ENCODE measurements around the gene ARHGAP26.

ARHGAP26 gene

DNA sequence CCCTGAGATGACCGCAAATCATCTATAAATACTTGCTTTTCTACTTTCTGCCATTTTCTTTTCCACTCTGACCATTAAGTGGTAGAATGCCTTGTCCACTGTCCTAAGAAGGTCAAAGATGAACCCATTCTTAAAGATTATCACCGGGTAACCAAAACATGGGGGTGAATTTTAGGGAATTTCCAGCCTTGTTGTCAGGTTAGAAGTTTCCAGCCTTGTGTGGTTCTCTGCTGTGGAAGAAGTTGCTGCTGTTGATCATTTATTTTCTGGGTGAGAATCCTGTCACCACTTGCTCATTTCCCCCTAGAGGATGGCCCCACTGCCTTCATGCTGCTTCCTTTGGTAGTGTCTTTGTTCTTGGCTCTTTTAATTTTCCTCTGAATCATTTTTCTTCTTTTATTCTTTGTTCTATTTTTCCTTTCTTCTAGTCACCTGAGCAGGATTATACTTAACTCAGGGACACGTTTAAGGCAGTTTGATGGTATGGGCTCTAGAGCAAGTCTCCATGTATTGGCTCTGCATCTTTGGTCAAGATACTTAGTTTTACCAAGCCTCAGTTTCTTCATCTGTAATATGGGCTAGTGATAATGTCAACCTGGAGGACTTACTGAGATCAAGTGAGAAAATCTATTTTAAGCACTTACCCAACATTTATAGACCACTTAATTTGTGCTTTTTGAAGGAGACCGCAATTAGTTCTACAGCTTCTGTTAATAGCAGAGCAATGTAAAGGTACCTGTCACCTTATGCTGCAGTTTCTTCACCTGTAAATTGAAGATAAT, 266.2 kb downstream of the ARHGAP26 start:
- Histone ChIP-seq H2AFZ (ENCODE audit: low read length, unreplicated experiment) (no peak overlapping the region), H3K27ac (ENCODE audit: low read depth, low read length) (no peak overlapping the region), H3K79me2 (ENCODE audit: control insufficient read depth, insufficient read depth, low read length, unreplicated experiment) (no peaks in the 10 kb centered on the region), H3K36me3 (ENCODE audit: insufficient read depth, low read length) (peaks cover 6% of the 10 kb centered on the region; the same call in 1 of the 2 replicates), H3K4me3 (ENCODE audit: low read depth, low read length) (no peak overlapping the region), H3K4me1 (ENCODE audit: control insufficient read depth, insufficient read depth, low read length, unreplicated experiment) (peaks cover 12% of the 10 kb centered on the region), H3K27me3 (ENCODE audit: insufficient read depth, low read length) (no peaks in the 10 kb centered on the region)

DNA sequence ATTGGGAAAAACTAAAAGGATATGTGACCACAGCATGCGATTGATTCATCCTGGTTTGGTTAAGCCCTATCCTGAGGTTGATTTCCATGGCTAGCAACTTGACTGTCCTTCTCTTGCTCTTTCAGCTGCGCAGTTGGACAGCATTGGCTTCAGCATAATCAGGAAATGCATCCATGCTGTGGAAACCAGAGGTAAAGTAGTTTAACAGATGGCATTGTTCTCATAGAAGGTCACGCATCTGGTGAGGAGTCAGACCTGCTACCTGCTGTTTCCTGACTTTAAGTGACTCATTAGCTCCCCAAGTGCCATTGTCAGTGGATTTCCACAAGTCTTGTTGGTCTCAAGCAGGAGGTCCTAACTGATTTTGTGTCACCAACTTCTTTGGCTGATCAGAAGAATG, 266.9 kb downstream of the ARHGAP26 start:
- Histone ChIP-seq H3K4me1 (ENCODE audit: control insufficient read depth, insufficient read depth, low read length, unreplicated experiment) (peaks cover 12% of the 10 kb centered on the region), H2AFZ (ENCODE audit: low read length, unreplicated experiment) (no peak overlapping the region), H3K27me3 (ENCODE audit: insufficient read depth, low read length) (no peaks in the 10 kb centered on the region), H3K27ac (ENCODE audit: low read depth, low read length) (no peak overlapping the region), H3K79me2 (ENCODE audit: control insufficient read depth, insufficient read depth, low read length, unreplicated experiment) (no peaks in the 10 kb centered on the region), H3K36me3 (ENCODE audit: insufficient read depth, low read length) (peaks cover 6% of the 10 kb centered on the region; the same call in 1 of the 2 replicates), H3K4me3 (ENCODE audit: low read depth, low read length) (no peak overlapping the region)

DNA sequence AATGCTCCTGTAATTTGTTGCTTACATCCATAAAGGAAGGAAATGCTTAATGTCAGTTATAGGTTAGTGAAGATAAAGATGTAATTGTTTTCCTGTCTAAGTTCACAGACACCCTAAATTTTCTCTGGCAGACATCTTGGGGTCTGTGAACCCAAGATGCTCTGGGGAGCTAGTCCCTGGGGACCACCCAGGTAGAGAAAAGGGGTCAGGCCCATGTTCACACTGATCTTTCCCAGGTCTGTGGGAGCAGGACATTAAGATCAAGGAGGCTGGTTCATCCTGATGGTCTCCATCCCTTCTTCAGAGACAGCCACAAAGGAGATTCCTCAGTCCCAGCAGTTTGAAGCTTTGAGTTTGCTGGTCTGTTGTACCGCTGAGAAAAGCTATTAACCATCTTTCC, 267.5 kb downstream of the ARHGAP26 start:
- Histone ChIP-seq H3K79me2 (ENCODE audit: control insufficient read depth, insufficient read depth, low read length, unreplicated experiment) (no peaks in the 10 kb centered on the region), H3K27me3 (ENCODE audit: insufficient read depth, low read length) (no peaks in the 10 kb centered on the region), H3K4me1 (ENCODE audit: control insufficient read depth, insufficient read depth, low read length, unreplicated experiment) (peaks cover 12% of the 10 kb centered on the region), H3K36me3 (ENCODE audit: insufficient read depth, low read length) (peaks cover 6% of the 10 kb centered on the region; the same call in 1 of the 2 replicates), H3K4me3 (ENCODE audit: low read depth, low read length) (no peak overlapping the region), H3K27ac (ENCODE audit: low read depth, low read length) (no peak overlapping the region), H2AFZ (ENCODE audit: low read length, unreplicated experiment) (no peak overlapping the region)

DNA sequence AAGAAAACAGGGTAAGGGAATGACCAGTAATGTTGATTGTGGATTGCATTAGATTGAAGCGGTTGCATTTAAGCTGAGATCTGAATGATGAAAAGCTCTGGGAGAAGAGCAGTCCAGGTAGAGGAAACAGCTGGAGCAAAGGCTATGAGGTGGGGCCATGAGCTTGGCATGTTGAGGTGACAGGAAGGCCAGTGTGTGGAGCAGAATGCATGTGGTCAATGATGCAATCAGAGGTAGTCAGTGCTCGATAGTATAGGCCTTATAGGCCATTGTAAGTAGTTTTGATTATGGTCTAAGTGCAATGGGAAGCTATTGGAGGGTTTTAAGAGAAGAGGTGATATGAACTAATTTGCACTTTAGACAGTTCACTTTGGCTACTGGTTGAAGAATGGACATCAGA, 270.4 kb downstream of the ARHGAP26 start:
- Histone ChIP-seq H3K27me3 (ENCODE audit: insufficient read depth, low read length) (no peaks in the 10 kb centered on the region), H3K4me3 (ENCODE audit: low read depth, low read length) (no peak overlapping the region)

DNA sequence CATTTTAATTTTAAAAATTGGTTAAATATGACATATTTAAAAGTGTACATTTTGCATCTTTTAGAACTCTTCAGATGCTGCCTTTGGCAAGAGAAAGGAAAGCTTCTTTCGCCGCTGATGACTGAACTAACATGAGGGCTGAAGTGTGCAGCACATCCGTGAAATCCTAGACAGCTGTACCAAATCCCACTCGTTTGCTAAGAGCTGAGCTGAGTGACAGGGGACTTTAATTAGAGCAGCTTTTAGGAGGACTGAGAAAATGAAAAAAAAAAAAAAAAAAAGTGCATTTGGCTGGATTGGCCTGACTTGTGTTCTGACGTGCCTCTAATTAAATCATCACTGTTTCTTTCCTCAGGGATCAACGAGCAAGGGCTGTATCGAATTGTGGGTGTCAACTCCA, 271.3 kb downstream of the ARHGAP26 start:
- no peak overlapping the region for H3K27ac ChIP-seq (ENCODE audit: low read depth, low read length)
- no peaks in the 10 kb centered on the region for H3K36me3 ChIP-seq (ENCODE audit: insufficient read depth, low read length)
- H3K4me3 ChIP-seq (ENCODE audit: low read depth, low read length) = no peak overlapping the region
- H3K4me1 ChIP-seq (ENCODE audit: control insufficient read depth, insufficient read depth, low read length, unreplicated experiment) = no peaks in the 10 kb centered on the region
- H3K79me2 ChIP-seq (ENCODE audit: control insufficient read depth, insufficient read depth, low read length, unreplicated experiment) = no peaks in the 10 kb centered on the region
- no peak overlapping the region for H2AFZ ChIP-seq (ENCODE audit: low read length, unreplicated experiment)
- no peaks in the 10 kb centered on the region for H3K27me3 ChIP-seq (ENCODE audit: insufficient read depth, low read length)

More for the DNA sequence above, 270.4 kb downstream of the ARHGAP26 start:
- no peak overlapping the region for H3K27ac ChIP-seq (ENCODE audit: low read depth, low read length)
- no peak overlapping the region for H2AFZ ChIP-seq (ENCODE audit: low read length, unreplicated experiment)
- H3K4me1 ChIP-seq (ENCODE audit: control insufficient read depth, insufficient read depth, low read length, unreplicated experiment) = no peaks in the 10 kb centered on the region
- H3K36me3 ChIP-seq (ENCODE audit: insufficient read depth, low read length) = no peaks in the 10 kb centered on the region
- H3K79me2 ChIP-seq (ENCODE audit: control insufficient read depth, insufficient read depth, low read length, unreplicated experiment) = no peaks in the 10 kb centered on the region

DNA sequence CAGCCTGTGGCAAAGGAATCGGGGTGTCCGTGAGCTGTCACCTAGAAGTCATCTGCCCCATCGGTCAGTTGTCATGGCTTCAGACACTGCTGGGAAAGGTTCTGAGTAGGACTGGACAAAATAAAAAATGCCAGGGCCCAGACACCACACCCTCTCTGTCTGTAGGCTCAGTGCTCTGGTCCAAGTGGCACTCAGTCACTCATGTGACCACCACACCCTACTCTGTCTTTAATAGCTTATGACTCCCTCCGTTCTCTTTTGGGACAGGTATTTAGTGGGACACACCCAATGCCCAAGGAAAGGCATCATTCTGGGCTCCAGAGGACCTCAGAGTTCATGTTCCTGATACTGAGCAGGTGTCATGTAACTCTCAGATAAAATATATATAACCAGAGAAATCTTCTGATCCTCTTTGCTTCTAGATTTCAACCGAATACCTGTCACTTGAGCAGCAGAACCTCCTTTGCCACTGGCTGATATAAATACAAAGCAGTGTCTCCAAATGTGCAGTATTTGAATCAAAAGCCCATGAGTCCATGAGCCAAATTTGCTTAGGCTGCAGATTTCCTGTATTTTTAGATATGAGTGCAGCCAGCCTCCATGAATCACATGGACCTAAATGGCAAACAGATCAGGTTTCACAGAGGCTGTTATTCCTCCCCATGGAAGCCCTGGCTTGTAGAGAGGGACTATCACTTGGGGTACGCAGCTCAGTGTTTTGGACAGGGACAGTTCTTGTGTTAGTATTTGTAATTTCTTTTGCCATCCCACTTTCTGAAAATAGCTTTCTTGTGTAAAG, 272.0 kb downstream of the ARHGAP26 start:
- Histone ChIP-seq H3K79me2 (ENCODE audit: control insufficient read depth, insufficient read depth, low read length, unreplicated experiment) (no peaks in the 10 kb centered on the region), H3K27me3 (ENCODE audit: insufficient read depth, low read length) (no peaks in the 10 kb centered on the region), H3K4me1 (ENCODE audit: control insufficient read depth, insufficient read depth, low read length, unreplicated experiment) (no peaks in the 10 kb centered on the region), H3K36me3 (ENCODE audit: insufficient read depth, low read length) (no peaks in the 10 kb centered on the region), H3K4me3 (ENCODE audit: low read depth, low read length) (no peak overlapping the region), H2AFZ (ENCODE audit: low read length, unreplicated experiment) (no peak overlapping the region), H3K27ac (ENCODE audit: low read depth, low read length) (no peak overlapping the region)

DNA sequence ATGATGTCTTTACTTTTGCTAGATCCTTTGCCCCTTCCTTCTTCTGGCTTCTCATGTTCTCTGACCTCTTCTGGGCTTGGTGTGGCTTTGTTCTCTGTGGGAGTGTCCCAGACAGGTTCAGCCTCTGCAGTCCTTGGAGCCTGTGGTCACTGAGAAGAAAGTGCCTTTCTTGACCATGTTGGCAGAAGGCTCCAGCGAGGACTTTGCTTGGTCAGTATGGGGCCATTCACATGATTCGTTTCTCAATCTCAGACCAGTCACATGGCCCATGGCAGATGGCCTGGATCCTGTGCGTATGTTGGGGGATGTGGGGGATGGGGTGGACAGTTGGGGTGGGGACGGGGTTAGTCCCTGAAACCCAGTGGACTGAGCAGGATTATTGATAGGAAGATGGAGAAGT, 274.1 kb downstream of the ARHGAP26 start:
- no peak overlapping the region for H3K27ac ChIP-seq (ENCODE audit: low read depth, low read length)
- no peaks in the 10 kb centered on the region for H3K27me3 ChIP-seq (ENCODE audit: insufficient read depth, low read length)
- H3K4me1 ChIP-seq (ENCODE audit: control insufficient read depth, insufficient read depth, low read length, unreplicated experiment) = no peaks in the 10 kb centered on the region
- no peaks in the 10 kb centered on the region for H3K79me2 ChIP-seq (ENCODE audit: control insufficient read depth, insufficient read depth, low read length, unreplicated experiment)
- no peak overlapping the region for H3K4me3 ChIP-seq (ENCODE audit: low read depth, low read length)
- H2AFZ ChIP-seq (ENCODE audit: low read length, unreplicated experiment) = no peak overlapping the region
- no peaks in the 10 kb centered on the region for H3K36me3 ChIP-seq (ENCODE audit: insufficient read depth, low read length)

DNA sequence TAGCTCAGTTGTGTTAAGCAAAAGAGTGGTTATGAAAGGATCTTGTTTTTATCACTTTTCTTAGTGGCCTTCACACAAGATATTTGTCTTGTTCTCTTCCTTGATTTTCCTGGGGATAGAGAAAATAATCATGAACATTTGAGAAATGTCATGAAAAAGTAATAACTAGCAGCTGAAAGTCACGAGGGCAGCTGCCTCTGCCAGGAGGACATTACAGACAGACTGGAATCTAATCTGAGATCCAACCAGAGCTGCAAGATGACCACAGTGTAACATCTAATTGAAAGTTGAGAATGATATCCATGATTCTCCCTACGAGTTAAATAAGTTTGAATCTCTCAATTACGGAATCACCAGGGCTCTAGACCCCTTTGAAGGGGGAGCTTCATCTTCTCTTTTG, 274.9 kb downstream of the ARHGAP26 start:
- no peaks in the 10 kb centered on the region for H3K36me3 ChIP-seq (ENCODE audit: insufficient read depth, low read length)
- H3K27ac ChIP-seq (ENCODE audit: low read depth, low read length) = no peak overlapping the region
- H3K4me3 ChIP-seq (ENCODE audit: low read depth, low read length) = no peak overlapping the region
- H3K4me1 ChIP-seq (ENCODE audit: control insufficient read depth, insufficient read depth, low read length, unreplicated experiment) = no peaks in the 10 kb centered on the region
- H3K27me3 ChIP-seq (ENCODE audit: insufficient read depth, low read length) = no peaks in the 10 kb centered on the region
- H2AFZ ChIP-seq (ENCODE audit: low read length, unreplicated experiment) = no peak overlapping the region
- H3K79me2 ChIP-seq (ENCODE audit: control insufficient read depth, insufficient read depth, low read length, unreplicated experiment) = no peaks in the 10 kb centered on the region

DNA sequence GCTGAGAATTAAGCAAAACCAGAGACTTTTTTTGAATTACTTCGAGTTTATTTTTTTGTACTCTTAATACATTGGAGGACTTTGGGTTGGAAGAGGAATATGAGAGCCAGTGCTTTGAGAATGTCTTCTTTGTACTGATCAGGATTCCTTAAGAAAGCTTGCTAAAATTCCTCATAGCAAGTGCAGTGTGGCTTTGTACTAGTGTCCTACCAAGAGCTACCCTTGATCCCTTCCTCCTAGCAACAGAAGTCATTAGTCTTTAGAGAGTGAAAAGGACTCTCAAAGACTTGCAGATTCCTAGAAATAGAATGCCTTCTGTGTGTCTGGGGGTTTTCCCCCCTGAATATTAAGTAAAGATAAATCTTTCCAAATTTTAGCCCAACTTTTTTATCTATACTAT, 276.1 kb downstream of the ARHGAP26 start:
- Histone ChIP-seq H3K27ac (ENCODE audit: low read depth, low read length) (no peak overlapping the region), H3K27me3 (ENCODE audit: insufficient read depth, low read length) (no peaks in the 10 kb centered on the region), H2AFZ (ENCODE audit: low read length, unreplicated experiment) (no peak overlapping the region), H3K36me3 (ENCODE audit: insufficient read depth, low read length) (no peaks in the 10 kb centered on the region), H3K79me2 (ENCODE audit: control insufficient read depth, insufficient read depth, low read length, unreplicated experiment) (no peaks in the 10 kb centered on the region), H3K4me3 (ENCODE audit: low read depth, low read length) (no peak overlapping the region), H3K4me1 (ENCODE audit: control insufficient read depth, insufficient read depth, low read length, unreplicated experiment) (peaks cover 7% of the 10 kb centered on the region)

DNA sequence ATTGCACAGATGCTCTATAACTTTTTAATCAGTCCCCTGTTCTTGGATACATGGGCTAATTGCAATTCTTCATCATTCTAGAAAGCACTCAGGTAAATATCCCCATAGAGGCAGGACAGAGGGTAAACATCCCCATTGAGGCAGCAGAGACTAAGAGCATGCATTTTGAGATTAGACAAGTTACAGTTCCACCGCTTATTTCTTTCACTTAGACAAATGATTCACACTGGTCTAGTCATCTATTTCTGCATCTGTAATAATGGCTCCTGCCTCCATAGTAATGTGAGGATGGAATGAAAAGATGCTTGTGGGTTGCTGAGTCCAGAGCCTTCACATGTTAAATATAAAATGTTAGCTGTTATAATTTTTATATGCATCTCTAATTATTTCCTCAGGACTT, 276.9 kb downstream of the ARHGAP26 start:
- Histone ChIP-seq H3K4me1 (ENCODE audit: control insufficient read depth, insufficient read depth, low read length, unreplicated experiment) (peaks cover 14% of the 10 kb centered on the region), H3K27me3 (ENCODE audit: insufficient read depth, low read length) (no peaks in the 10 kb centered on the region), H3K4me3 (ENCODE audit: low read depth, low read length) (no peak overlapping the region), H3K79me2 (ENCODE audit: control insufficient read depth, insufficient read depth, low read length, unreplicated experiment) (no peaks in the 10 kb centered on the region), H3K27ac (ENCODE audit: low read depth, low read length) (no peak overlapping the region), H3K36me3 (ENCODE audit: insufficient read depth, low read length) (no peaks in the 10 kb centered on the region), H2AFZ (ENCODE audit: low read length, unreplicated experiment) (no peak overlapping the region)

DNA sequence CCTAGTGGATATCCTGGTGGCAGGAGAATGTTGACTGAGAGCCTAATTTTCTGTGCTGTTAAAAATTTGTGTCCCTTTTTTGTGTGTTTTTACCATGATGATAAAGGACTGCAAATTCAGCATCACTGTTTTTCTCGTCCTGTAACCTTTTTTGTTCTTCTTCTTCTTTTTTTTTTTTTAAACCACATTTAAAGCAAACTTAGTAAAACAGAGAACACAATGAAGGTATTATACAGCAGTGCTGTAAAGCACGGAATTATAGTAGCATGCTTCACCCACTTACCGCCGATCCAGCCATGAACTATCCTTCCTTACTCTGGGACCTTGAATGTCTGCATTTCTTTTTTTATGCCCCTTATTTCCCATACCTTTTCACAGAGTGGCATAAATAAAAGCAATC, 280.0 kb downstream of the ARHGAP26 start:
- no peak overlapping the region for H2AFZ ChIP-seq (ENCODE audit: low read length, unreplicated experiment)
- no peak overlapping the region for H3K27ac ChIP-seq (ENCODE audit: low read depth, low read length)
- H3K4me3 ChIP-seq (ENCODE audit: low read depth, low read length) = no peak overlapping the region
- no peaks in the 10 kb centered on the region for H3K36me3 ChIP-seq (ENCODE audit: insufficient read depth, low read length)
- H3K4me1 ChIP-seq (ENCODE audit: control insufficient read depth, insufficient read depth, low read length, unreplicated experiment) = peaks cover 34% of the 10 kb centered on the region
- H3K27me3 ChIP-seq (ENCODE audit: insufficient read depth, low read length) = no peaks in the 10 kb centered on the region
- no peaks in the 10 kb centered on the region for H3K79me2 ChIP-seq (ENCODE audit: control insufficient read depth, insufficient read depth, low read length, unreplicated experiment)
